Activated naive CD4-positive, alpha-beta T cell (primary cell): ENCODE results near the gene RNF34.

Experiments used
- DNase-seq, 4 experiments: peaks; one replicate each; lab custom pipeline; 2025; lab: John Stamatoyannopoulos, UW

The RNF34 gene

DNA sequence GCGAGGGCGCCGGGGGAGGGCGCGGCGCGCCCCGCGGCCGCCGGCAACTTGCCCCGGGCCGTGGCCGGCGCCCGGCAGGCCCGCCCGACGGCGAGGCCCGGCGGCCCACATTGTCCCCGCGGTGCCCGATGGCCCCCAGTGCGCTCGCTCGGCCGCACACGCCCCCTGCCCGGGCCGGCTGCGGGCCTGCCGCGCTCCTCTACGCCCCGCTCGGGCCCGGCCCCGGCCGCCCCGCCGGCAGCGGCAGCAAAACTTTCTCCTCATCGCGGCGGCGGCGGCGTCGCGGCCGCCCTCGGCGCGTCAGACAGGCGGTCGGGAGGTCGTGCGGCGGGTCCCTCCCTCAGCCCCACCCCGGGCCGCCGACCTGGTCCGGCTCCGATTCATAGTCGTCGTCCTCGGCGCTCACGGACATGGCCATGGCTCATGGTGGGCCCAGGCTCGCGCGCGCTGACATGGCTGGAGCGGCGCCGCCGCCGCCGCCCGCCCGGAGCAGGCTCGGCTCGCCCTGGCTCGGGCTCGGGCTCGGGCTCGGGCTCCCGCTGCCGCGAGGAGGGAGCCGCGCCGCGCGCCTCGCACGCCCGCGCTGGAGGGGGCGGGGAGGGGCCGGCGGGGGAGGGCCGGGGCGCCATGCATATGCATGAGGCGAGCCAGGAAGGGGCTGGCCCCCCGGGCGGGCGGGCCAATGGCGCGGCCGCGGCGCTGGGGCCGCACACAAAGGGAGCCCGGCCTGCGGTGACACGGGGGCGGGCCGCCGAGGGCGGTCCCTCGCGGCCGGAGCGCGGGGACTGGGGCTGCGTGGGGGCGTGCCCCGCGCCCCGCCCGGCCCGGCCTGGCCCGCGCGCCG lies 67.1 kb downstream of the RNF34 start:
- peak; percentile 52 to 89 (median 74) for DNase-seq

GRCh38 chr12:121467638-121468498 lies 68.0 kb downstream of the RNF34 start:
- peak in 2 of 4 experiments; percentile 28 to 68 for DNase-seq

- no peak for DNase-seq
Measured at GRCh38 chr12:121468499-121468801, 68.5 kb downstream of the RNF34 start.

GRCh38 chr12:121470751-121471150 lies 70.8 kb downstream of the RNF34 start:
- no peak for DNase-seq

GRCh38 chr12:121472150-121472905 lies 72.4 kb downstream of the RNF34 start:
- no peak for DNase-seq
